Liver (tissue), 3 donors: ENCODE results near the gene MDM2.

Experiments
- CTCF ChIP-seq: fragments of 150-350 bp; IDR thresholded peaks from 2 replicates; pipeline ENCODE4 v1.5.1; 2017; ENCODE audit warnings: improper control_type of control experiment, low read depth, low read length; ENCODE audit not compliant: missing input control
- EGR1 ChIP-seq, 2 donors: IDR thresholded peaks; 2 replicates each; pipeline ENCODE4 v1.6.1; 2016 to 2018; ENCODE audit warnings: antibody characterized with exemption in 2 of 2, low read depth in 2 of 2
- GABPA ChIP-seq, 2 donors: IDR thresholded peaks in 1 of 2; conservative IDR thresholded peaks in 1 of 2; 2 replicates each; pipeline ENCODE4 v1.6.1; 2016; ENCODE audit warnings: antibody characterized with exemption in 2 of 2, mild to moderate bottlenecking in 1 of 2, moderate library complexity in 1 of 2
- RAD21 ChIP-seq, 2 donors: IDR thresholded peaks; 2 replicates each; pipeline ENCODE4 v1.6.1; 2016; ENCODE audit warnings: antibody characterized with exemption in 2 of 2, mild to moderate bottlenecking in 2 of 2
- RXRA ChIP-seq, 2 donors: IDR thresholded peaks; 2 replicates each; pipeline ENCODE4 v1.6.1; 2017 to 2018; ENCODE audit warnings: antibody characterized with exemption in 2 of 2, mild to moderate bottlenecking in 1 of 2
- donor health status: healthy.
- donor health status: healthy.

GRCh38 chr12:68876461-68876860 lies 68.5 kb downstream of the MDM2 start:
- TF ChIP-seq CTCF (no peak), GABPA (IDR thresholded peaks at IDR 0.05 in 1 of 2, conservative IDR thresholded peaks at IDR 0.05 in 1 of 2) (no peak), EGR1 (IDR thresholded peaks at IDR 0.05; ENCODE audit: low read depth in 2 of 2) (no peak), RAD21 (IDR thresholded peaks at IDR 0.05) (no peak), RXRA (IDR thresholded peaks at IDR 0.05) (no peak)
